Activated T-cell treated with anti-CD3 and anti-CD28 coated beads for 24 hours (primary cell): ENCODE data around the gene PAQR6.
A peak's percentile ranks its signal among the peaks of the same experiment; 100 is the strongest.

Source experiments
- DNase-seq: peaks from one replicate; pipeline ENCODE4 v3.0.0-alpha.2; 2020; ENCODE audit warnings: low read depth

PAQR6 gene

GRCh38 chr1:156247460-156248322 lies at the start of gene PAQR6:
TSS of gene PAQR6 (minus strand) at chr1:156248056. CDS start at chr1:156246731, 1,325 bp downstream.
- no peak for DNase-seq

GRCh38 chr1:156295391-156295947 lies 47.6 kb upstream of the PAQR6 start, which contains the start of gene GLMP:
TSS of gene GLMP (minus strand) at chr1:156295679. CDS start at chr1:156295645, 34 bp downstream.
- DNase-seq: peak; percentile 36

GRCh38 chr1:156293895-156294294 lies 46.0 kb upstream of the PAQR6 start:
- DNase-seq: no peak

- no peak for DNase-seq
These were observed 45.2 kb upstream of the PAQR6 start for GRCh38 chr1:156293098-156293434.

GRCh38 chr1:156291226-156292061 lies 43.6 kb upstream of the PAQR6 start:
- no peak for DNase-seq

GRCh38 chr1:156289857-156290256 lies 42.0 kb upstream of the PAQR6 start:
- no peak for DNase-seq

GRCh38 chr1:156286061-156286460 lies 38.2 kb upstream of the PAQR6 start:
- no peak for DNase-seq

GRCh38 chr1:156285437-156285836 lies 37.6 kb upstream of the PAQR6 start:
- no peak for DNase-seq

- no peak for DNase-seq
These were observed 36.9 kb upstream of the PAQR6 start for GRCh38 chr1:156284757-156285156.

GRCh38 chr1:156284112-156284511 lies 36.3 kb upstream of the PAQR6 start, which contains the start of gene TMEM79:
TSS of gene TMEM79 (plus strand) at chr1:156284325. CDS start at chr1:156285227, 902 bp downstream.
- DNase-seq: no peak

- DNase-seq: no peak
These were observed 35.7 kb upstream of the PAQR6 start for GRCh38 chr1:156283521-156283920.

GRCh38 chr1:156282479-156283222 lies 34.8 kb upstream of the PAQR6 start, which contains the start of gene SMG5:
TSS of gene SMG5 (minus strand) at chr1:156282825. CDS start at chr1:156282680, 145 bp downstream.
- DNase-seq: peak; percentile 92

- DNase-seq: peak; percentile 20
These were observed 34.0 kb upstream of the PAQR6 start for GRCh38 chr1:156281693-156282478.

- DNase-seq: peak; percentile 26
These were observed 33.4 kb upstream of the PAQR6 start for GRCh38 chr1:156281281-156281680.

GRCh38 chr1:156279837-156280236 lies 32.0 kb upstream of the PAQR6 start:
- no peak for DNase-seq

GRCh38 chr1:156276966-156277381 lies 29.1 kb upstream of the PAQR6 start:
- no peak for DNase-seq

- DNase-seq: no peak
These were observed 28.7 kb upstream of the PAQR6 start for GRCh38 chr1:156276532-156276931.

- DNase-seq: no peak
These were observed 22.5 kb upstream of the PAQR6 start for GRCh38 chr1:156270314-156270713.

GRCh38 chr1:156268336-156268735 lies 20.5 kb upstream of the PAQR6 start:
- DNase-seq: no peak

- no peak for DNase-seq
These were observed 18.2 kb upstream of the PAQR6 start for GRCh38 chr1:156266051-156266450.

- no peak for DNase-seq
These were observed 15.4 kb upstream of the PAQR6 start for GRCh38 chr1:156263288-156263655.
